NCI-H2196 treated with DMSO at 0.1 percent for 48 hours (cell line): ENCODE measurements around the gene HSPBP1.

Experiments
- DNase-seq: peaks from one replicate; lab custom pipeline; 2025; ENCODE audit not compliant: unreplicated experiment; lab: John Stamatoyannopoulos, UW

Gene HSPBP1

DNA sequence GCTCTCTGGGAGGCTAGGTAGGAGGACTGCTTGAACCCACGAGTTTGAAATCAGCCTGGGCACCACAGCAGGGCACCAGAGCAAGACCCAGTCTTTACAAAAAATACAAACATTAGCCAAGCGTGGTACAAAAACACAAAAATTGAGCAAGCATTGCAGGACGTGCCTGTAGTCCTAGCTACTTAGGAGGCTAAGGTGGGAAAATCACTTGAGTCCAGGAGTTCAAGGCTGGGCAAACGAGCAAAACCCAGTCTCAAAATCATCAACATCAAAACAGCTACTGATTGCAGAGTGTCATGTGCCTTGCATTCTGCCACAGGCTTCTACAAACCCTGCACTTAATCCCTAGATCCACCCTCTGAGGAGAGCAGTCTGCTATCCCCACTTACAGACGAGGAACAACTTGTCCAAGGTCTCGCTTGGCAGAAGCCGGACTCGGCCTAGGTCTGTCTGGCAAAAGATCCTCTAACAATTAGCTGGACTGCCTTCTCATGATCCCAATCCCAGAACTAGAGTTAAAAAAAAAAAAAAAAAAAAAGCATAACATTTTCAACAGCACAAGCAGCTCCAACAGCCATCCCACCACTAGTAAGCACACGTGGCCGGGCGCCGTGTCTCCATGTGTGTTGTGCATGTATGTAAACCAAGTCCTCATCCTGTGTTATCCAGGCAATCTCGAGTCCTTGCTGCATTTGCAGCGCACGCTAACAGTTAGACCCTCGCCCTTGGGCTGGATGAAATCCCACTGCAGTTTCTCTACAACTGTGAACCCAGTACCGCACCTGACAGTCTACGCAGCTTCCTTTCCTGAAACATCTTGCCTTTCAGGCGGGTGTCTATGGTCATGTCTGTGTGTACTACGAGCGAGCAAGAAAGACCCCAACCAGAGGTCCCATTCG, 23.1 kb downstream of the HSPBP1 start:
- DNase-seq: no peak

DNA sequence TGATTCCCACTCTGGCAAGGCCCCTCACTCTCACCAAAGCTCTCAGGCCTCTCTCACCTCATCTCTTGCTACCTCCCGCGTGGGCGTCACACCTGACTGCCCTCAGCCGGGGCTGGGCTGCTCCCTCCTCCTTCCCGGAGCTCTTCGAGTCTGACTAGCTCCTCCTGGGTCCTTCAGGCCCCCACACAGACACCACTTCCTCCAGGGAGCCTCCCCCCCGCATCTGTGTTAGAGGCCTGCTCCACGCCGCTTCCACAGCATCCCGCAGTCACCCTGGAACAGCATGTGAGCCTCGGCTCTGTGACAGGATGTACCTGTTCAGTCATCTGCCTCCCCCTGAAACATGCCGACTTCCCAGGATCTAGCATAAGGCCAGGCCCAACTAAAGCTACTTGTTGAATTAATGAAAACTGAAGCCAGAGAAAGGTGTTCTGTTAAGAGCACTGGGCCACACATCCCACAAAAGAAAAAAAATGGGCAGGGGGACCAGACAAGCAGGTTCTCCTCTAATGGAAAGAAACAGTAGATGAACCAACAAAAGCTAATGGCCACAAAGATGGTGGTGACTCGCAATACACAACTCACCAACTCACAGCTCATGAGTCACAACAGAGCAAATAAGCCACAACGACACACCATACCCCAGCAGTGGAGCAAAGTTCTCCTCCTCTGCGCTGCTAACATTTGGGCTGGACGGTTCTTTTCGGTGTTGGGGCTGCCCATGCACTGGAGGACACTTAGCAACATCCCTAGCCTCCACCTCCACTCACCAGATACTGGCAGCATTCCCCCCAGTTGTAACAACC, 24.1 kb downstream of the HSPBP1 start:
- no peak for DNase-seq

DNA sequence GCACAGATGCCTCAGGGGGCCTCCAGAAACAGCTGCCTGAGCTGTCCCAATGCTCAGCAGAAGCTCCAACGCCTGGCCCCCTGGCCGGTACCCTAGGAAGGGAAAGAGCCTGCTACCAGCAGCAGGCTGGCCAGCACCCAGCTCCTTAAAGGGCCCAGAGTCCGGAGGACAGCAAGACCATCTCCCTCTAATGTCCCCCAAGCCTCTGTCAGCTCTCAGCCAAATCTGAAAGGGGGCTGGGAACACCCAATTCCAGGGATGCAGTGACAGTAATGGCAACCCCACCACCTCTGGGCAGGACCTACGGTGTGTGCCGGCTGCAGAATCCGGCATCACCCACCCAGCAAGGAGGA, 25.3 kb downstream of the HSPBP1 start:
- no peak for DNase-seq

DNA sequence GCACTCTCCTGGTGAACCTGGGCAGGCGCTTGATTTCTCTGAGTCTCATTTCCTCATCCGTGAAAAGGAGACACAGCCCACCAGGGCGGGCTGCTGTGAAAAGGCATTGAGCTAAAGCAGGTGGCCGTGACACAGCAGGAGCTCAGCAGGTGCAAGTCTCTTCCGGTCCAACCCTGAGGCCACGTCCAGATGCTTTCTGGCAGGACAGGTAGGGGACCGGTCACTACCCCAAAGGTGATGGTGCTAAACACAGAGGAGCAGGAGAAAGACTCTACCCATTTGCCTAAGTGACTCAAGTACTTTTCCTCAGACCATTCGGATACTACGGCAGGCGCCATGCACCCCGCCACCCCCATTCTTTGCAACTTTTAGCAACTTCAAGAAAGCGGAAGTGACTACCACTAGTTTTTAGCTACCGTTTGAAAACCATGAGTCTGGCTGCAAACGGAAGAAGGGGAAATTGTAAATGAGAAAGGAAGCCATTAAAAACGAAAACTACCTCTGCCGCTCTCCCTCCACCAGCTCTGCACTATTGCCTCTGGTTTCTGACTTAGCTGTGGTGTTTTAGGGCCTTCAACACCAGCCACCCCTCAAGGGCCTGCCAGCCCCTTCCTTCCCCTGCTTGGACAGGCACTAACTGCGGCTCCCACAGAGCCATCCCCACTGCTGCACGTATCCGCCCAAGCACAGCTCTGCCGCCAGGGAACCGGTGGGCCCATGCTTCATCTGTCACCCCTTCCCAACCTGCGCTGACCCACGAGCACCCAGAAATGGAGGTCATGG, 25.9 kb downstream of the HSPBP1 start:
- peak; percentile 57 for DNase-seq

DNA sequence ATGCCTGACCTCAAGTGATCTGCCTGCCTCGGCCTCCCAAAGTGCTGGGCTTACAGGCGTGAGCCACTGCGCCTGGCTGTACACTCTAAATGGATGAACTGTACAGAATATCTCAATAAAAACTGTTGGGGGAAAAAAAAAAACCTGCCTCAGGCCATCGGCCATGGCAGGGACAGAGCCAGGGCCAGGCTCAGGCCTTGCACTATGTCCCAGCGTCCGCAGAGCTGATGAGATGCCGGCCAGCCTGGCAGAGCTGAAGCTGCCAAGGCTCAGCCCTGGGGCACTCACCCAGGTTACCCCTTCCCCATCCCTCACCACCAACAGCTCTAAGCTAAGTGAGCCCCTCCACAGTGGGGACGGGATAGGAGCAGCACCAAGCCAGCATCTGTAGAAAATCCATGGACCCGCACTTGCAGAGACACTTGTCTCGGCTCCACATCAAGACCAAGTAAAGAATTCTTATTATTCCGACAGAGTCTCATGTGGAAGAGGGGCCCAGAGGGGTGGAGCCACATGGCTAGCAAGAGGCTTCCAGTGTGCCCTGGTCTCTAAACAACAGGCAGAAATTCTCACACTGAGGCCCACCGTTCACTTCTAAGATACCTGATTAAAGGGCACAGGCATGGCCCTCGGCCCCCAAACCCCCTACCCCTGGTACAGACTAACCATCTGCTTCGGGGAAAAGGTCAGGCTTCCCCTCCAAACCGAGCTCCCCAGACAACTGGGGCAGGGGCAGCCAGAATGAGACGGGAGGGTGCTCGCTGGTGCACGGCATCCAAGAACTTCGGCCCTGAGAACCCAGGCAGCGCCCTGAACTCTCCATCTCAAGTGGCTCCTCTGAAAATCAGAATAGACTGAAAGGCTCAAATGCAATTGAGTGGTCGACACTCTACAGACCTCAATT, 26.9 kb downstream of the HSPBP1 start:
- DNase-seq: no peak

DNA sequence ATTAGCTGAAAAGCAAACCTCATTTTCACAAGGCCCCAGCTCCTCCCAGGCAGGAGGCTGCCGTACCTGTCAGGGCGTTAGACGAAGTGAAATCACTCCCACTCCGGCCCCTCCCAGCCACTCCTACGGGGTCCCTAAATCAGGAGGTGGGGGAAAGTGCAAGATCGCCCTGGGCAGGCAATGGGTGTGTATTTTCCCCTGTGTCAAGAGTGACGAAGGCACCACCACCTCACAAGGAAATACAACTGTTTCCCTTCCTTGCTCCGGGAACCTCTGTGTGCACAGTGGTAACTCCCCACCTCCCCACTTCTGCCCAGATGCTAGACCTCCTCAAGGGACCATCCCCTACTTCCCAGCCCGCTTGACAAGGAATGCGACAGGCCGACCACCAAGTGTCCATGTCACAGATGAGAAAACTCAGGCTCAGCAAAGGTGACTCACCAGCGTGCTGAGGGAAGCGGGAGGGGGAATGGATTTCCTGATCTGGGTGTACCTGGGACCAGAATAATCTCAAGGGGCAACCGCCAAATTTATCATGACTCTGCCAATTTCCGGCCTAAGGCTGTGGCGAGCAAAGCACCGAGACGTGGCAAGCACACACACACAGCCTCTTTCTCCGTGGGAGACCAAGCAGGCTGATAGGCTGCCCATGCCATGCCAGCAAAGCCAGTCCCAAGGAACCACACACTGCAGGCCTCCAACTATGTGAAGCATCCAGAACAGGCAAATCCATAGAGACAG, 28.4 kb downstream of the HSPBP1 start:
- no peak for DNase-seq

DNA sequence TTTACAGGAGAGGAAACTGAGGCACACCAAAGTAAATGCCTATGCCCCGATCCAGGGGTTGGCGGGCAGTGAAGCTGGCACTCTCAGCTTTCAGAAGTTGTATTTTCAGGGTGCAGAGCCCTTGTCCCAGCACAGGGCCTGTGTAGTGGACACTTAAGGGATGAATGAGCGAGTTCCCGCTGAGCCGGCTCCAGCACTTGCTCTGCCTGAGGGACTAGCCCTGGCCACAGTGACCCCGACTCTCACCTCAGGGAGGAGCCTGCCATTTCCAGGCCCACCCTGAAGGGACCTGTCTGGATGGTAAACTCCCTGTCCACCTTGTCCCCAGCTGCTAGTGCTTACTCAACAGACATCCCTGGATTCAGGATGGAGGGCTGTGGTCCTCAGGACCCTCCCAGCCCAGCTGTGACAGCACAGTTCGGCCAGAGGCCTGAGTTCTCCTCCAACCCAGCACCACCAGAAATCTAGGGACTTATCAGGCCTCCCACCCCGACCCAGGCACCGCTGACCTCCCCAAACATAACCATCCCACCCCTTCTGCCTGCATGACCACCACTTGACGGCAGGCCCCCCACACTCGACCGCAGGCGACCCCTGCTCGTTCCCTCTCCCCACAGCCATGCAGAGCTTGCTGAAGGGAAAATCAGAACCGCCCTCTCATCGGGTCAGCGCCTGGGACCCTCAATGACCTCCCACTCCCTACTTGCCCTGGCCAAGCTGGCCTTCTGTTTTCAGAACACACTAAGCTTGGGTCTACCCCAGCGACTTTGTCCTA, 29.5 kb downstream of the HSPBP1 start:
- no peak for DNase-seq

DNA sequence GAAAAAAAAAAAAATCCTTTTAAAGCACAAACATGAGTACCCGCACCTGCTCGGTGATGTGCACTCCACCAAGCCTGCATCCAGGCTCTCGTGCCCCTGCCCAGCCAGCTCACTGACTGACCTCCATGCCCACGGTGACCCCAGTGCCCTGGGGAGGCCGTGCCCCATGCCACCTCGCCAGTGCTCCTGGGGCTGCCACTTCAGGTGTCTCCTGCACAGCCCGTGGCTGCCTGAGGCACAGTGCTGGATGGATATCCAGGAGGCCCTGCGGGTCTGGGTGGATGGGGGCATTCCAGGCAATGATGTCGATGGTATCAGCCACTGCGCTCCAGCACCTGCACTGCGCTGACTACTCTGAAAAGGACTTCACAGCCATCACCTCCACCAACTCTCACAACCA, 30.1 kb downstream of the HSPBP1 start:
- no peak for DNase-seq

DNA sequence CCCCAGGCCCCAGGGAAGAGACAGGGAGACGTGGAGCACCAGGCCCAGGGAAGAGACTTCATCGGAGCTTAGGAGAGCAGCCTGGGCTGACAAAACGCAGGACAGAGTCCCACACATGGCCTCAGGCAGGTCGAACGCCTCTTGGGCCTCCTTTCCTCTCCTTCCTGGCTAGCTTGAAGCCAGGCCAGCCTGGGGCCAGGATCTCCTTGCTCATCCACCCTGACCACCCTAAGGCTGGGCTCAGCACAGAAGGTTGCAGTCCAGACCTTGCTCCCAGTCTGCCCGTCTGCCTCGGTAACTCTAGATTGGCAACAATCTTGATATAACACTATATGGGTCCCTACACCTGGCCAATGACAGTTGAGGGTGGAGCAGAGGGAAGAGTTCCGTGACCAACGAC, 31.2 kb downstream of the HSPBP1 start:
- no peak for DNase-seq

DNA sequence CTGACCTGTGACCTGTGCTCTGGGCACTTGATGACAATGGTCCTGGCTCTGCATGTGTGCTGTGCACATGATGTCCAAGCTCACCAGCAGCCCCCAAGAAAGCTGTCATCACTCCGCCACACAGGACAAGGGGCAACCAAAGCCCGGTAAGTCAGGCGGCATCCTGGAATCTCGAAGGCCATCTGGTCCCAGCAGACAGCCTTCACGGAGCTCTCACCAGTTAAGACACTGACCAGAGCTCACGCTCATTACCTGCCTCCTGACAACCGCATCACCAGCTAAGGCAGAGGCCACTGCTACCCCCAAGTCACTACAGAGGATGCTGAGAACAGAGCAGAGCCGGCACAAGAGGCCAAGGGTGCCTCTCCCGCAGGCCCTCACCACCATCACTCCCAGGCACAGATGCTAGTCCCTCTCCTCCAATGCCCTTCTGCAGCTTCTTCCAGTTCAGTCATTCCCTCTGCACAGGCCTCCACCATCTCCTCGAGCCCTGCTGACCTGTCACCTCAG, 31.7 kb downstream of the HSPBP1 start:
- DNase-seq: no peak

DNA sequence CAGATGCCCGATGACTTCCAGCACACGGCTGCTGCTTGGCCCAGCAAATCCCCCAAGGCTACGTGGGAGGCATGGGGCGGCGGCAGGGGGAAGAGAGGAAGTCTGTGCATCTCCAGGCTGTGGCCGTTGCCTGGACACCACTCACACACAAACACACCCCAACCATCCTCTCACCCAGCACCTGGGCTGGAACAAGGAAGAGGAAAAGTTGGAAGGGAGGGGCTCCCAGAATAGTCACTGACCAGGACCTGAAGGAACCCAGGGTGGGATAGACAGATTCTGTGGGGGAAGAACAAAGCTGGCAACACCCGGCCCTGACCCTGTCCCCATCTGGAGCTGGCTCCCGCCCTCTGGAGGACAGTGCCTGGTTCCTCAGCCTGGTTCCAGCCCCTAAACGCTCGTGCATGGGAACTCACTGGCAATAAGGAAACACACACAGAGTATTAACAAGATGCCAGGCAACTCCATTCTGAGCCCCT, 32.2 kb downstream of the HSPBP1 start:
- DNase-seq: no peak

DNA sequence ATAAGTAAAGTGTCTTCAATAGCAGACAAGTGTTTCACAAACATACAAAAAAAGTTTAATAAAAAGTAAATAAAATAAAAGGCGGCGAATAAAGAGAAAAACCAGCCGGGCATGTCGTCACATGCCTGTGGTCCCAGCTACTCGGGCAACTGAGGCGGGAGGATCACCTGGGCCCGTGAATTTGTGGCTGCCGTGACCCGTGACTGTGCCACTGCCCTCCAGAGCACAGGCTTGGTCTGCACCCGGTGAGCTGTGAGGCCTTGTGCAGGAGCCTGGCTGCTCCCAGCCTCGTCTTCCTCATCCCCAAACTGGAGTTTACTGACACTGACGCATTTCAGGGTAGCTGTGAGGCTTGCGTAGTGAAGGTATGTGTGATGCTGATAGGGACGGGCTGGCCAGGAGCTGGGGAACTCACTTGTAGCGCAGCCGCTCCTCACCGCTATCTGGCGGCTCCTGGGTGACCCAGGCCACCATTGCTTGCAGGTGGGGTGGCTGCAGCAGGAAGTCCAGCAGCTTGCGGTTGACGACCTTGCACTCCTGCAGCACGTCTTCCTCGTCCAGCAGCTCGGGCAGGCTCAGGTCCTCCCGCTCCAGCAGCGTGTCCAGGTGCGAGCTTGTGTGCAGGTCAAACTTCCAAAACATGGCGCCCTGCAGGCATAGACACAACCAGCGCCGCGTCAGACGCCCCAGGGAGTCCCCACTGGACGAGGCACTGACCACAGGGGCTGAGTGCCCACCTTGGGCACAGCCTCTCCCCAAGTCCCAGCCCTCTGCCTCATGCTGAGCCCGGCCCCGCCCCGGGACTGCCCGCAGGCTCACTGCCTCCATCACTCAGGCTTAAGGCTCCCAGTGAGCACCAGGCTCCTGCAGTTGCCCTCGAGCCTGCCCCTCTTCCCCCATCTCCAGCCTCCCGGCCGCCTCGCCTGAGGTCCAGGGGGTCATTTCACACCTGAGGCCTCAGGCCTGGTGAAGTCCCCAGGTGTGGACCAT, 33.2 kb downstream of the HSPBP1 start:
- no peak for DNase-seq

DNA sequence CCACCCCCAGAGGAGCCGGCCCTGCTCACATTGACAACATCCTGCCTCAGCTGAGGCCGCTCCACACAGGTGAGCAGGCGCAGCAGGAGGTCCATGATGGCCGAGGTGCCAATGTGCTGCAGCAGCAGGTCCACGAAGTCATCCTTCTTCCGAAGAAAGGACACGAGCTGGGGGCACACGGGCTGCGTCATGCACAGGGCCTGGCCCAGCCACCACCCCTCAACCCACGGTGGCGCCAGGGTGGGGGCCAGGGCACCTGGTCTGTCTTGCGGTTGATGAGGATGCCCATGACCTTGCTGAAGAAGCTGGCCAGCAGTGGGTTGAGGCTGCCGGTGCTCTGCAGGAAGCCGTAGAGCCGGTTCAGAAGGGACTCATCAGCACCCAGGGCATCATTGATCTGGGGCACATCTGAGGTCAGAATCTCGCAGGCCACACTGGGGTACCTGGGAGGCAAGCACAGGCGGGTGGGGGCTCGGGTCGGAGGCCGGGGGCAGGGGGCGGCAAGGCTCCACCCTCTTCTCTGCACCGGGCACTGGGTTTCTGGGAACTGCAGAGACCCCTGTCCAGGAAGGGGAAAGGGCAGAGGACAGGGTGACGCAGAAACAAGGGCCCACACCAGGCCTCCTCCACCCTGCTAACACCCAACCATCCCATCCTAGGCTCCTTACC, 34.5 kb downstream of the HSPBP1 start:
- no peak for DNase-seq

DNA sequence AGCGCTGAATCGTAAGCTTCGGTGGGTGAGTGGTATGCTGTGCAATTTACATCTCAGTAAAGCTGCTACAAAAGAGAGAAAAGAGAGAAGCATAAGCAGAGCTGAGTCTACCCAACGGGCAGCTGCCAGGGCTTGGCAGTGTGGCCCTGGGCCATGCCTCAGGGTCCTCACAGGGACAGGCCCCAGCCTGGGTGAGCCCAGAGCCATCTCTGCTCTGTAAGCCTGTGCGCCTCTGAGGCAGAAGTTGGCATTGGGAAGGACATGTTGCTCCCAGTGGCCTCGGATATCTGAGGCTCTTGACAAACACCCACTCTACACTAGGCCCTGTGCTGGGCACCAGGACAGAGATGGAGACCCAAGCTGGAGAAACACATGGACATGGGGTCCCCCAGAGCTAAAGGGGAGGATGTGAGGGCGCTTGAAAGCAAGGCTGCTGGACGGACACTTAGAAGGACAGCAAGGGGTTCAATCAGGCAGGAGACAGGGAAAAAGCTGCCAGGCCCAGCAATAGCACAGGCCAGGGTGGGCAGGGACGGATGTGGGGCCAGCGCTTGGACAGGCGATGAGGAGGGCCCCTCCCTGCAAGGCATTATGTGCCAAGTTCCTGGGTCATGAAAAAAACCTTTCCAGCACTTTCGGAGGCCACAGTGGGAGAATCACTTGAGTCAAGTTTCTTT, 35.8 kb downstream of the HSPBP1 start:
- no peak for DNase-seq

DNA sequence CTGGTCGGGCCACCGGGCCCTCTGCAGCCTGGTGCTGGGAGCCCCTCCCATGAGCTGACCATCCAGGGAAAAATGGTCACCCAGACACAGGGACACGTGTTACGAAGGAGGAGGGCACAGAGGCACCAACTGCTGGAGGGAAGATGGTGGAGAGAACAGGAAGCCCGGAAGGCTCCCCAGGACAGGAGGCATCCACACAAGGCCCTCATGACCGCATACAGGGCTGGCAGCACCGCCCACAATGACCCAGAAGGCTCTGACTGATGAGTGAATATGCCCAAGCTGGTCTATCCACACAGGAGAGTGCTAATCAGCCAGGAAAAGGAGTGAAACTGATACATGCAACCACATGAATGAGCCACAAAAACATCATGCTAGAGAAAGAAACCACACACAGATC, 37.4 kb downstream of the HSPBP1 start:
- DNase-seq: no peak

DNA sequence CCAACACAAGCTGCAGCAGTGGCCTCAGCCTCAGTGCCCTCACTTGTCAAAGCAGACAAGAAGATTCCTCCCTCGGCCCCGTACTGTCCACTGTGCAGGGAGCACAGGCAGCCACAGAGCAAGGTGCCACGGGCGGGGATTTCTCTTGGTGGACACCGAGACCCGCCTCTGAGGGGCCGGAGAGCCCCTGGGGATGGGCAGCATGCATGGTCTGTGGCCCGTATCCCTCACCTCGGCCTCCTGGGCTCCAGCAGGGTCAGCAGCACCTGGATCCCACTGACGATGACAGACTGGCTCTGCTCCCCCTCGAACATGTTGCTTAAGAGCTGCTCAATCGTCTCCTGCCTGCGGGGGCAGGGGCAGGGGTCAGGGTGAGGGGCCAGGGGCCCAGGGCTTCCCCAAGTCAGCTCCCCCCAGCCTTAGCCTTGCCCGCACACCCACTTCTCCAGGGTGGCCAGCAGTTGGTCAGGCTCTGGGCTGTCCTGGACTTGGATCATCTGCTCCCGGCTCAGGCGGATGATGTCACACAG, 37.9 kb downstream of the HSPBP1 start:
- no peak for DNase-seq
